SIG-M5 treated with dmso at 0.1 percent for 504 hours (cell line): ENCODE results near the gene GDI2.
"Not testable (repeated sequence)": the region's sequence is repeated elsewhere in the genome, so short reads cannot be mapped to it uniquely, and the experiment has no call there.

ENCODE experiments used
- DNase-seq: peaks from one replicate; lab custom pipeline; 2025; ENCODE audit not compliant: unreplicated experiment; lab: John Stamatoyannopoulos, UW

Gene GDI2

DNA sequence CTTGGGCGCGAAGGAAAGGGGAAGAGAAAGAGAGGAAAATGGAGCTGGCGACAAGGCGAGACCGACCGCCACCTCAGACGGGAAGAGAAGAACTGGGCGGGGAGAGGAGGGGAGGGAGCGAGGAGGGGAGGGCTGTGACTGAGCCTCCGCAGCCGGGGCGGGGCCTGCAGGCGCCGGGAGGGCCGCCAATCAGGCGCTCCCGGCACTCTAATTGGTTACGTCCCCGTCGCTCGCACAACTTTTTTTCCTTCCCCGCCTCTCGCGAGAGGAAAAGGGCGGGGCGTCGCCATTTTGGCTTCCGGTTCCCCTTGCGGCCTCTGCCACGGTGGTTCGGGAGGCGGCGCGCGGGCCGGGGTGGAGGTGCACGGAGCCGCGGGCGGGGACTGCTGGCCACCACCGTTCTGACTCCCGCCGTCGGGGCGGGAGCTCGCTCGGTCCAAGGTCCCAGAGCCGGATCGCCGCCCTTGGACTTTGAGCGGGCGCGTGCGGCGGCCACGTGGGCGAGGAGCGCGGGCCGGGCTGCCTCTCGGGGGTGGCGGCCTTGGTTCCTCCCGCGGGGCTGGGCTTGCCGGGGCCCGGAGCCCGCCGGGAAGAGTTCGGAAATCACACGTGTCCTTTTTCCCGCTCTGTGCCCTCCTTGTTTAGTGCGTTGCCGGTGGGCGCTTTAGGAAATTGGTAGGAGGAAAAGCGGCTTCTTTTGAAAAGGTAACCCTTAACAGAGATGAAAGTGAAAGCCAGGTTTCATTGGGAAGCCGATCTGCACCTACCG, at the start of gene GDI2:
GDI2 (minus strand) TSS at position 94 of the 769 bp plus-strand sequence. CDS start 176 bp downstream, outside the sequence.
- peak; percentile 94 for DNase-seq

DNA sequence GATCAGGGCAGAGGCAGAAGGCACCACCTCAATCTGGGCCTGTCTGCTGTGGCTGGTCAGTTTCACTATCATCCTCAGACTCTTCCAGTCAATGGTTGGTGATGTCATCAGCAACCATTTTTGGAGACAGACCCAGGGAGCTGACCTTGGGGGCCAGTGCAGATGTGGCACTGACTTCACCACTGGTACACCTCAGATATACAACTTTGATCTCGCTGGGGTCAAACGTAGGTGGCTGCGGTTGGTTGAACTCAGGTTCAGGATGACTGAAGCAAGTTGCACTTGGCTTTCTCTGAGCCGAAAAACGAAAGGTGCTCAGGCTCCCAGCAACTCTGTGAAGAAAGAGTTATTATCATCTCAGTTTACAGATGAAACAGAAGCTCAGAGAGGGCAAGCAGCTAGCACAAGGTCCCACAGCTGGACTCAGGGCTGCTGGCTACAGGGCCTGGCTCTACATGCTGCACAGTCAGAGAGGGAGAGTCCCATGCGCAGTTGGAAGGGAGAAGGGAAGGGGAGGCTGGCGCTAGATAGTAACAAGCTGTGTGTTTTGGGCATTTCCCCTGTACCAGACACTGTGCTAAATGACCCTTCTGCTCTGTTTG, 49.2 kb upstream of the GDI2 start:
- DNase-seq = no peak

DNA sequence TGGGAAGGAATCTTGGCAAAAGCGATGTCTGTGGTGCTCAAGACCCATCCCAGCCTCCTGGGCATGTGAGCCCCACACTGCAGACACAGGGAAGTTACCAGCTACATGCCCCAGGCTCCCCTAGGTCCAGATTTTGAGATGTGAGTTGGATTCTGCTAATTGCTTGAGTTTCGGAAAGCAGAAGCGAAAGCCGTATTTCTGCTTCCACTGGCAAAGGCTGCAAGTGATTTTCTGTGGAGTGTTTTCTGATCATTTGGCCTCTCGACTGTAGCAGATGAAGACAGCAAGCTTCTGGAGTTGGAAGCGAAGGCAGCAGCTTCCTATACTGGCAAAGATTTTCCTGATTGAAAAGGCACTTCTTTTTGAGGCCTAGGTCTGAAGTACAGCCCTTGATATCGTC, 46.8 kb upstream of the GDI2 start:
- peak; percentile 20 for DNase-seq

DNA sequence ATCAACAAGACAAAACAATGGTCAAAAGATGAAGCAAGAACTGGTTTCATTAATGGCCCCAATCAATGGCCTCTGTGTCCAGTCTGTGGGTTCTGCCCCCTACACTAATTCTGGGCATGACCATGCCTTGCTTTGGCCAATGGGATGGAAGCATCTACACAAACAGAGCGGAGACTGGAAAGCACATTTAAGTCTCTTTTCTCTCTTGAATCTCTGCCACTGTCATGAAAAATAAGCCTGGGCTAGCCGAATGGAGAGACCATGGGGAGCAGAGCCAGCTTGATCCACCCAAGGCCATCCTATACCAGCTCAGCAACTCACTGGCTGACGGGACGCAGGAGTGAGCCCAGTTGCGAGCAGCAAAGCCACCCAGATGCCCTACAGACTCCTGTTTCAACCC, 45.6 kb upstream of the GDI2 start:
- no peak for DNase-seq

DNA sequence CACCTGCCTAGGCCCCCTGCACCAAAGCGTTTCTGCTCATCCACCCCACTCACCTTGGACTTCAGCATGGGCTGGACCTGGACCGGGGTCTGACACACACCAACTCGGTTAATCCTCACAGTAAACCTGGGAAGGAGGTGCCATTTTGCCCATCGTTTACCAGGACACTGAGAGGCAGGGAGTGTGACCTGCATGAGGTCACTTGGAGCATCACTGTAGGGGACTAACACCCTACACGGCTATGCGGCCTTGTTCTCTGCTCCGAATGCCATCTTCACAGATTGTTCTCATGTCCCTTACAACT, 43.4 kb upstream of the GDI2 start:
- no peak for DNase-seq

DNA sequence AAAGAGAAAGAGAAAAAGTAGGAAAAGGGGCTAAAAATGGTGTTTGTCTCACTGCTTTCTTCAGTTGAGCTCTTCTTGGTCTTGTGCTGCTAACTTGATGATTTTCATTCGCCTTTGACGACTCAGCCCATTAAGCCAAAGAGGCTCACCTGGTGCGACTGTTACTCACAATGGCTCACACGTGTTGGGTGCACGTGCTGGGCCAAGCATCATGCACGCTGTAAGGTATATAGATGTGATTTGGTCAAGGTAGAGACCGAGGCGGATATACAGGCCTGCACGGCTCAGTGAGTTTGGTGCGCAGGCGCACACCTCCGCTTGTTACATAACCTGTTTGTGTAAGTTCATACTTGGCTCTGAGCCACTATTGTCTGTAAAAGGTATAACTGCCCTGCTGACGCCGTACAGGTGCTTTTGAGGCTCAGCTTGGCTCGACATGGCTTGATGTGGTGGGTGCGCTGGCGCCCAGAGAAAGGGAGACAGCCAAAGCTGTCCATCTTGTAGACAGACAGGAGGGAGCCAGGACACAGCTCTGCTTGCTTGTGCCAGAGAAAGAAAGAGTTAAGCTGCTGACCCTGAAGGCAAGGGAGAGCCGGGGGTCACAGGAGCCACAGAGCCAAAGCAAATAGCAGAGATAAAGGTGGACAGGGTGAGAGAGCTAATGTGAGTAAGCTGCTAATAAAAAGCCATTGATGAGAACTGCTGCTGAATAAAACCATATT, 42.9 kb upstream of the GDI2 start:
- no peak for DNase-seq

DNA sequence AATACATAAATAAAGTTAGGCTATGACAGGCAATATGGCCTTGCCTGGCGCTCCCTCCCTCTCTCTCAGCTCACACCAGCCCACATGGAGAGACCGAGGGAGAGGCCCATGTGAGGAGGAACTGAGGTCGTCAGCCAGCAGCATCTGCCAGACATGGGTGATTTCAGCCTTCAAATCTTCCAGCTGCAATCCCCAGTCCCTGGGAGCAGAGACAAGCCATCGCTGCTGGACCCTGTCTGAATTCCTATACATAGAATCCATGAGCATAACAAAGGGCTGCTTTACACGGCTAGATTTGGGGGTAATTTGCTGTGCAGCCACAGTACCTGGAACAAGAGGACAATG, 40.9 kb upstream of the GDI2 start:
- no peak for DNase-seq

DNA sequence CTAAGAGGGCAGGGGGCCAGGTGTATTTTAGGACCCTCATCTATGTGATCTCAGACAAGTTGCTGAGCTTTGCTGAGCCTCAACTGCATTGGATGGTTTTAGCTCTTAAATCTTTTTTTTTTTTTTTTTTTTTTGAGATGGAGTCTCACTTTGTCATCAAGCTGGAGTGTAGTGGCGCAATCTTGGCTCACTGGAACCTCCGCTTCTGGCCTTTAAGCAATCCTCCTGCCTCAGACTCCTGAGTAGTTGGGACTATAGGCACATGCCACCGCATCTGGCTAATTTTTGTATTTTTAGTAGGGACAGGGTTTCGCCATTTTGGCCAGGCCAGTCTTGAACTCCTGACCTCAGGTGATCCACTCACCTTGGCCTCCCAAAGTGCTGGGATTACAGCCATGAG, 33.4 kb upstream of the GDI2 start:
- not testable (repeated sequence) for DNase-seq

DNA sequence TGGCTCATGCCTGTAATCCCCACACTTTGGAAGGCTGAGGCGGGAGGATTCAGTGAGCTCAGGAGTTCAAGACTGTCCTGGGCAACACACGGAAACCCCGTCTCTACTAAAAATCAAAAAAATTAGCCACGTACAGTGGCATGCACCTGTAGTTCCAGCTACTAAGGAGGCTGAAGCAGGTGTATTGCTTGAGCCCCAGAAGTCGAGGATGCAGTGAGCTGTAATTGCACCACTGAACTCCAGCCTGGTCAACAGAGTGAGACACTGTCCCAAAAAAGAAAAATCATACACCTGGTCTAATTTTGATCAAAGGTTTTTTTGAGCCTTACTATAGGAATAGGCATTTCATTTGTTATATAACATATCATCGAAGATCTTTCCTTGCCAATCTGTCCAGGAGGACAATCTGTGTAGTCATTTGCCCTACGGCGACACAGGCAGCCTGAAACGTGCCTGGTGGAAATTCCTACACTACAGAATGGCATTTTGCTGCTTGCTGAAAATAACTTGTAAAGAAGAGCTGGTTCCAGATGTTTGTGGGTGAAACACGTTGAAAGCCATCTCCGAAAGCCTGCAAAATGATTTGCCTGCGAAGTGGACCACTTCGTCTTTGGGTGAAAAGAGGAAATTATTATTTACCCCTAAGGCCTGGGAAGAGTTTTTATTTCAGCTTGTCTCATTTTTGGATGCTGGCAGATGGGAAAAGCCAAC, 31.3 kb upstream of the GDI2 start:
- DNase-seq = no peak

DNA sequence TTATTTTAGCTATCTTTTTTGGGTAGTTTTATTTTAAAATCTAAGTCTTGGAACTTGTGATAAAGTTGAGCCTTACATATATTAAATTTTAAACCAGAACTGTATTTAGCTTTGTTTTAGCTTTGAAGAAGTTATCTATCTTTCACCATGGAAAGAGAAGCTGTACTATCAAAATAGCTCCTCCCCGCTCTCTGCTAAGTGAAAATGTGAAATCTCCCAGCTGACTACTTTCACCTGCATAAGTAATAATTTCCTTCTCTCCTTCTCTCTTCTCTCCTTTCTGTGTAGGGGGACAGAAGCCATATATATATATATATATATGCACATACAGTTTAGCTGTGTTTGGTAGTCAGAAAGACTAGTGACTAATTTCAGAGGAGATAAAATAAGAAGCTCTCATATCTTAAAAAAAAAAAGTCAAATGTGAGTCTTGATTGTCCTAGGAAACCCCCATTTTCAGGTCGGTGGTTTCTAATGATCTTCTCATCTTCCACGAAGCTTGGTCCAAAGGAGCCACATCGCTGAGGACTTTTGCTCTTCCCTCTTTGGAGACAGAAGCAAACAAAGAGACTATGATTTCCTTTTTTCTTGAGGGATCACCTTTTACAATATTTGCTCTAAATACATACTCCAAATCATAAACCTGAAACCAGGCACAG, 30.6 kb upstream of the GDI2 start:
- no peak for DNase-seq

DNA sequence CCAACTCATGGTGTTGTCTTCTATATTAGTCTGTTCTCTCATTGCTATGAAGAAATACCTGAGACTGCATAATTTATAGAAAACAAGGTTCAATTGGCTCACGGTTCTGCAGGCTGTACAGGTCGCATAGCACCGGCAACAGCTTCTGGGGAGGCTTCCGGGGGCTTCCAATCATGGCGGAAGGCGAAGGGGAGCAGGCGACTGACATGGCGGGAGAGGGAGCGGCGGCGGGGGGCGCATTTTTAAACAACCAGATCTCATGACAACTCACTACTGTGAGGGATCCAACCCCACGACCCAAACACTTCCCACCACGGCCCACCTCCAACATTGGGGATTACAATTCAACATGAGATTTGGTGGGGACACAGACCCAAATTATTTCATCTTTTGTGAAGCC, 28.7 kb upstream of the GDI2 start:
- DNase-seq = no peak

DNA sequence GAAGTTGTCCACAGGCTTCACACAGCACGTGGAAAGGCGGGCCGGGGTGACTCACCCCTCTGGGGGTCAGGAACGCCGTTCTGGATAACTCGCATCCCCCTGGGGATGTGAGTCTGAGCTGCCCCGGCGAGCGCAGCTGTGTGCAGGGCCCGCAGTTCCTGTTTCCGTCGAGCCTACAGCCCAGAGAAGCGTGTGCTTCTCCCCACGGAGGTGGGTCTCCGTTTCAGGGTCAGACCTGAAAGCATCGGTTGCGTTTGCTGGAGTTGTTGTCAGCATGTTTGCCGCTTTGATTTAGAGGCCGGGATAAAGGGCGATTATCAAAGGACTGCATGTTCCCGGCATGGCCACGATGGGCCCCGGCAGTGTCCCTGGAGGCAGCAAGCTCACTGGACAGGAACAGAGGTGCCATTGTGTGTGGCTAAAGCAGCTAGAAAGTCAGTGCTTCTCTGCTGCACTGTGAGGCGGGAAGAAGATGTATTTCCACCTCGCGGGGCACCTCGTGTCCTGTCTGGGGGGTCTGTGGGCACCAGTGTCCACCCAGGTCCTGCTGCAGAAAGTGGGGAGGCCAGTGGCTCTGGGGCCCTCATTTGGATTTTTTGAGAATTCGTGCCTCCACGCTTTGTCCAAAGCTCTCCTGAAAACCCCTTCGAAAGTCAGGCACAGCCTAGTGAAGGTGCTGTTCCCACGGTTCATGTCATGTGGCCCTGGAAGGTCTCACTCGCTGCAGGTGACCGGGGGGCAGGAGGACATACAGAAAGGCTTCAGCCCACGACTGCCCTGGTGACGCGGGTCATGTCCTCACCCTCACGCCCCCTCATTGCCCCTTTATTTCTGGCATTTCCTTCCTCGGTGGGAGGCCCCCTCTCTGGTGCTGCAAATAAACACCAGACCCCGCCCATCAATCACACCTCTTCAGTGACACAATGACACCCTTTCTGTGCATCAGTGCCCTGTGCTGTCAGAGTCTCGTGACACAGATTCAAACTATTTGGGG, 27.4 kb upstream of the GDI2 start:
- DNase-seq = no peak

DNA sequence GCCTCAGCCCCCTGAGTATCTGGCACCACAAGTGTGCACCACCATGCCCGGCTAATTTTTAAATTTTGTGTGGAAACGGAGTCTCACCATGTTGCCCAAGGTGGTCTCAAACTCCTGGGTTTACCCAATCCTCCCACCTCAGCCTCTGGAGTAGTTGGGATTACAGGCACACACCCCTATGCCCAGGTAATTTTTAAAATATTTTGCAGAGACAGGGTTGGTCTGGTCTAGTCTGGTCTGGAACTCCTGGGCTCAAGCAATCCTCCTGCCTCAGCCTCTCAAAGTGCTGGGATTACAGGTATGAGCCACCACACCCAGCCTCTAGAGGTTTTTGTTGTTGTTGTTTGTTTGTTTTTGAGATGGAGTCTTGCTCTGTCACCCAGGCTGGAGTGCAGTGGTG, 22.9 kb upstream of the GDI2 start:
- not testable (repeated sequence) for DNase-seq

DNA sequence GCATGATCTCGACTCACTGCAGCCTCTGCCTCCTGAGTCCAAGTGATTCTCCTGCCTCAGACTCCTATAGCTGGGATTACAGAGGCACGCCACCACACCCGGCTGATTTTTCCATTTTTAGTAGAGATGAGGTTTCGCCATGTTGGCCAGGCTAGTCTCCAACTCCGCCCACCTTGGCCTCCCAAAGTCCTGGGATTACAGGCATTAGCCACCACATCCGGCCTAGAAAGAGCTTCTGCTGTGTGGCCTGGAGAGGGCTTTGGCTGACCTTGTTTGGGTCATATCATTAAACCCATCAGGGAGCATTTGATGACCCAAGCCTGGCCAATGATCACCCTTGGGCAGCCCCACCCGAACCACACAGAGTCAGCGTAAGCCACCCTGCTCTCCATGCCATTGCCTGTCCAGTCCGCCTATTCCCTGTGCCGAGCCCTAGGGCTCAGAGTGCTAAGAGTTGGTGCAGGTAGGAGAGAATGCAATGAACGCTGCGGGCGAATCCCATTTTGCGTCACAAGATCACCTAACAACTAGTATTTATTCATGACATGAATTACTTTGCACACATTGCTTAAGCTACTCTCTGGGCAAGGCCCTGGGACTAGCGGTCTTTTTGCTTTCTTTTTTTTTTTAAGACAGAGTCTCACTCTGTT, 22.3 kb upstream of the GDI2 start:
- DNase-seq = no peak

DNA sequence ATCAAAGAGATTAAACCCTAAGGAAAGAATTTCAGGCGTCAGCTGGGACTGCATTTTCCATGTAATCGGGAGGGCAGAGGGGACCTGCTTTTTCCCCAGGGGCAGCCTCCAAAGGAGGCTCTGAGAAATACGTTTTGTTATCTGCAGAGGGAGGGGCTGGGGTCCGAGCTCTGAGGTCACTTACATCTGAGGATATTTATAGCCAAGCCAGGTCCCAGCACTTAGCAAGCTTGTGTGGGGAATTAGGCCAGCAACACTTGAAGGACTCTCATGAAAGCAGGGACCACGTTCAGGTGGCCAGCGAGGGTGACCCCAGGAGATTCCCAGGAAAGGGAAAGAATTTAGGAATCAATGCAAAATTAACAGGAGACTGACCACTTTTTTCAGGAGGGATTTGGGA, 20.6 kb upstream of the GDI2 start:
- no peak for DNase-seq

DNA sequence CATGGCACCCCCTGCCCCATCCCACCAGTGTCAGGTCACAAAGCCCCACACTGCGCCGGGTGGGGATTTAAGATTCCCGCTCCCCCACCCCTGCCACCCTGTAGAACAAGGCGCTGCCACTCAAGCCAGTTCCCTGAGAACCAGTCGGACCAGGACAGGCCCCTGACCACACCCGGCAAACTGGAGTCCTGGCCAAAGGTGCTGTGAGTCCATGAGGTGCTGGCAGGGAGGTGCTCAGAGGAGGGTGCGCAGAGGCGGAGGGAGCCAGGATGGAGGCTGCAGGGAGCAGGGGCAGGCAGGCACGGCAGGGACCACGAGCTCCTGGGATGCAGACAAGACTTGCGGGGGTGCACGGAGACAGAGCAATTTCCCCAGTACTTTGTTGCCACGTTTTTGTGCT, 19.7 kb upstream of the GDI2 start:
- DNase-seq = no peak

DNA sequence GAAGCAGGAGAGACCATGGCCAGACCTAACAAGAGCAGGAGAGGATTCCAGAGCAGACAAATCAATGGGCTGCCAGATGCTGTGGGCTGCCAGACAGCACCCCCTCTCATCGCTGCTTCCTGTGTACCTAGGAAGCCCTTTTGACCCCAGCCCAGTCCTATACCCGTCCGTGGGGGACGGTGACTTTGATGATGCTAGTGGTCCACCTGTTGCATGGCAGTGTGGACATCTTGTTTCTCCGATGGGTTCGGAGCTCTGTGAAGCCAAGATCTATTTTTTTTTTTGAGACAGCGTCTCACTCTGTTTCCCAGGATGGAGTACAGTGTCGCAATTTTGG, 18.2 kb upstream of the GDI2 start:
- no peak for DNase-seq

DNA sequence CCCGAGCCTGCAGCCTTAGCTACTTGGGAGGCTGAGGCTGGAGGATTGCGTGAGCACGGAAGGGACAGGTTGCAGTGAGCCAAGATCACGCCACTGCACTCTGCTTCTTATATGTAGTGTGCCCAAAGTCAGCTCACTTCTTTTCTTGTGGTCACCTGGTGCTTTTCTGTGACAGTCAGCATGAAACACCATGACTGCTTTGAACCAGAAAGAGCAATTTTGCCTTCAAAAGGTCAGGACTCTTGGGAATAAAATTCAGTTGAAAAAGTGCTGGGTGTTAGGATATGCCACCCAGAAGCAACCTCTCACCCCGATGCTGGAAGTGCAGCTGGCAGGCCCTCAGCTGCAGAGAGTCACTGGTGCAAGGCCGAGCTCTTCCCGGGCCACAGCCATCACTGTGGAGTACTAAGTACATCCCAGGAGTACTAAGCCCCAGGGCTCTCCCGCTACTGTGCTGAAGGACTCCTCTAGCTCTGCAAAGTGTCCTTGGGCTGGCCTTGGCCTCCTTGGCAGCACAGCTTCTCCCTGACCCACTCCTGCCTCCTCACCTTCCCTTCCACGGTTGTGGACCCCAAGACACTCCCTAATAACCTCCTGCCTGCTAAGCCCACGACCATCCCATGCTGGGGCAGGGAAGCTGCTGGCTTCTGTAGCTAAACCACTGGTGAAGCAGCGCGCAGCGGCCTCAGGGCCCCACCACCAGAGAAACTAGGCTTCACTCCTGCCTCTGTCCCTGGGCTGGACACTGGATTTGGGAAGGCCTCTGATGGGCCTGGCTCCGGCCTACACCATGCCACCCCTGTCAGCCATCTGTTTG, 17.6 kb upstream of the GDI2 start:
- DNase-seq = no peak

DNA sequence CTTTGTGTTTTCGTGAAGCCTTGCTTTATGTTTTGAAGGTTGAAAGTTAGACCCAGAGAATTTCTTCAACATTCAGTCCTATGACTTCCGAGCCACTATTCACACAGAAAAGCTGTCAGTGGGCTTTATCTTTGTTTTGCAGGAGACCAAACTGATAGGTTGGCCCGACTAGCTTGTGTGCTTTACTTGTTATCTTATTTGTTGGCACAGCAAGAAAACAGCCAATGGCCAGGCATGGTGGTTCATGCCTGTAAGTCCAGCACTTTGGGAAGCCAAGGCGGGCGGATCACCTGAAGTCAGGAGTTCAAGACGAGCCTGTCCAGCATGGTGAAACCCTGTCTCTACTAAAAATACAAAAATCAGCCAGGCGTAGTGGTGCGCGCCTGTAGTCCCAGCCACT, 16.0 kb upstream of the GDI2 start:
- DNase-seq = no peak
